ENCODE data around the gene PARD3B. TPM values are rescaled to one million over a fixed set of nuclear protein-coding genes. Genes with fewer than 3 reads are reported as not detected.
A peak's percentile ranks its signal among the peaks of the same experiment; 100 is the strongest.

Gene PARD3B
- total RNA-seq, 3 donors from 2014 or later, result 0.18 to 0.48 (median 0.27) TPM

DNA sequence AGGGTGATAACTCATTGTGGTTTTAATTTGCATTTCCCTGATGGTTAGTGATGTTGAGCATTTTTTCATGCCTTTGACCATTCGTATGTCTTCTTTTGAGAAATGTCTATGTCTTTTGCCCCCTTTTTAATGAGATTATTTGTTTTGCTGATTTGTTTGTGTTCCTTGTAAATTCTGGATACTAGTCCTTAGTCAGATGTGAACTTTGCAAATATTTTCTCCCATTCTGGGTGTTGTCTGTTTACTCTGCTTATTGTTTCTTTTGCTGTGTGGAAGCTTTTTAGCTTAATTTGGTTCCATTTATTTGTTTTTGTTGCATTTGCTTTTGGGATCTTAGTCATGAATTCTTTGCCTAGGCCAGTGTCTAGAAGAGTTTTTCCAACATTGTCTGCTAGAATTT is 192.0 kb downstream of the PARD3B start:
- ATAC-seq (no peak), DNase-seq (no peak)
- no peak overlapping the region for H3K4me3 Mint-ChIP-seq
- no peaks in the 10 kb centered on the region for H3K36me3 Mint-ChIP-seq (ENCODE audit: insufficient read depth)
- no peaks in the 10 kb centered on the region for H3K9me3 Mint-ChIP-seq
- H3K27me3 Mint-ChIP-seq (ENCODE audit: low read depth), result no peaks in the 10 kb centered on the region
- no peaks in the 10 kb centered on the region for H3K4me1 Mint-ChIP-seq (ENCODE audit: low read depth)

DNA sequence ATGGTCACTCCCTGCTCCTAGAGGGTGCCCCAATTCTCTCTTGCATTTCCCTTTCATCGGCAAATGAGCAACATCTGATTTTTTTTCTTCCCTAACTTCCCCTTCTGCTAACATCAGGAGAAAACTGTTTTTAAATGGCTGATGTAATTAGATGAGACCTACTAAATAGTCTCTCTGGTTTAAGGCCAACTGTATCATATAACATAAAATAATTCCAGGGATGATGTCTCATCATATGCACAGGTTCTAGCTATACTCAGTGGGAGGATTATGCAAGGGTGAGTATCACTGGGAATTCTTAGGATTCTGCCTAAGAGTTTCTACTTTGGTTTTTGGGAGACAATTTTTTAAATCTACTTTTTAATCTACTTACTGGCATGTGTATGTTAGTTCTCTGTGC is 193.4 kb downstream of the PARD3B start:
- no peak for ATAC-seq
- no peaks in the 10 kb centered on the region for H3K4me1 Mint-ChIP-seq (ENCODE audit: low read depth)

DNA sequence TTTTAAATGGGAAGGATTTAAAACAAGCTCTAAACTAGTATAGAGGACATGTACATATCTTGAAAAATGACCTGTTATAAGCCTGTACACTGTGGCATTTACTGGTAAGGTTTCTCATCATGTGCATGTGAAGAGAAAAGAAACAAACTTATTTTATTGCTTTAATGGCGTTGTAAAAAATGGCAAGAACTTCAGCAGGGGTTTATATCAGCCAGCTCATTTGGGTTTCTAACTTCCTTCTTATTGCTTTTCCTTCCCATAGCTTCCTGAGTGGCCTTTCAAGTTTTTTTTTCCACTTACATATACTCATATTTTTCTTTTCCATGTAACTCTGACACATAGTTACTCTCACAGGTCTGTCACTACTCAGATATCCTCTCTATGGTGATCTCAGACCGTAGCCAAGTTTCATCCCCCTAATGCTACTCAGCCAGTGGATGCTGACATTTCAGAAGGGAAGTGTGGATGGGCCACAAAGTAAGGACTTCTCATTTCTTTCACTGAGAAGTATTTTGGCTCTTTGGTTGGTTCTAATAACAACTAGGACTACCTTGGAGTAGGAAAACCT is 198.2 kb downstream of the PARD3B start:
- ATAC-seq (peak; percentile 52 to 75), DNase-seq (no peak)
- no peaks in the 10 kb centered on the region for H3K36me3 Mint-ChIP-seq (ENCODE audit: insufficient read depth)
- no peak overlapping the region for H3K4me3 Mint-ChIP-seq
- H3K27me3 Mint-ChIP-seq (ENCODE audit: low read depth), result peaks cover 2% of the 10 kb centered on the region
- peaks cover 4% of the 10 kb centered on the region for H3K9me3 Mint-ChIP-seq
- no peaks in the 10 kb centered on the region for H3K4me1 Mint-ChIP-seq (ENCODE audit: low read depth)

More for the DNA sequence above, 193.4 kb downstream of the PARD3B start:
- no peak for DNase-seq
- Mint-ChIP-seq H3K9me3 (no peaks in the 10 kb centered on the region), H3K36me3 (ENCODE audit: insufficient read depth) (no peaks in the 10 kb centered on the region), H3K27me3 (ENCODE audit: low read depth) (no peaks in the 10 kb centered on the region), H3K4me3 (no peak overlapping the region)

GRCh38 chr2:204744506-204744905 is 199.2 kb downstream of the PARD3B start:
- Mint-ChIP-seq H3K9me3 (peaks cover 4% of the 10 kb centered on the region), H3K4me1 (ENCODE audit: low read depth) (no peaks in the 10 kb centered on the region), H3K27me3 (ENCODE audit: low read depth) (peaks cover 2% of the 10 kb centered on the region), H3K4me3 (no peak overlapping the region), H3K36me3 (ENCODE audit: insufficient read depth) (no peaks in the 10 kb centered on the region)
- ATAC-seq, result no peak
- DNase-seq, result no peak

- no peak for ATAC-seq
- peaks cover 4% of the 10 kb centered on the region for H3K9me3 Mint-ChIP-seq
- peaks cover 2% of the 10 kb centered on the region for H3K27me3 Mint-ChIP-seq (ENCODE audit: low read depth)
Observed at GRCh38 chr2:204748286-204748685, 203.0 kb downstream of the PARD3B start.

DNA sequence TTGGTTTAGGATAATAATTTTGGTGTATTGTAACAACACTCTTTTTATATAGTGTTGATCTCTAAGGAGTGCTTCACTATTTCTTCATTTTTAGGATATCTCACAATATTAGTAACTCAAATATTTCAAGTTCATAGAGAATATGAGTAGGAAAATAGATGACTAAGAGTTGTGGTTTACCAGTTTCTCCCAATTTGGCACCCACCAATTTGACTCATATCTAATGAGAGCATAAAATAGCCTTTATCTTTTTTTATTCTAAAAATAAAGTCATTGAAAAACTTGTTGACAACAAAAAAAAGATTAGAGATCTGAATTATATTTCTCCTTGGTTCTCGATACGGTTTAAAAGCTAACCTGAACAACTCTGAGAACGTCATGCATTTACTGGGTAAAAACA is 204.0 kb downstream of the PARD3B start:
- no peaks in the 10 kb centered on the region for H3K4me1 Mint-ChIP-seq (ENCODE audit: low read depth)
- H3K36me3 Mint-ChIP-seq (ENCODE audit: insufficient read depth), result no peaks in the 10 kb centered on the region
- peaks cover 4% of the 10 kb centered on the region for H3K9me3 Mint-ChIP-seq
- ATAC-seq, result no peak
- no peak for DNase-seq
- H3K27me3 Mint-ChIP-seq (ENCODE audit: low read depth), result peaks cover 2% of the 10 kb centered on the region
- H3K4me3 Mint-ChIP-seq, result no peak overlapping the region

More at GRCh38 chr2:204748286-204748685, 203.0 kb downstream of the PARD3B start:
- no peaks in the 10 kb centered on the region for H3K36me3 Mint-ChIP-seq (ENCODE audit: insufficient read depth)
- H3K4me1 Mint-ChIP-seq (ENCODE audit: low read depth), result no peaks in the 10 kb centered on the region
- DNase-seq, result no peak
- H3K4me3 Mint-ChIP-seq, result no peak overlapping the region

DNA sequence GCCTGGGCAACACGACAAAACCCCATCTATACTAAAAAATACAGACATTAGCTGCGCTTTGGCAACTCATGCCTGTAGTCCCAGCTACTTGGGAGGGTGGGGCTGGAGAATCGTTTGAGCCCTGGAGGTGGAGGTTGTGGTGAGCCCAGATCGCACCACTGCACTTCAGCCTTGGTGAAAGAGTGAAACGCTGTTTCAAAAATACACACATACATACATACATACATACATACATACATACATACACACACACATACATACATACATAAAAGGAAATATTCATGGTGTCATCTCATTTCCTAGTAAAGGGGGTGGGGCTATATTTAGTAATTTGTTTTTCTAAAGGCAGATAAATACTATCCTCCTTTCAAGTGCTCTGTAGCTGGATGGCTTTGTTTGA is 205.1 kb downstream of the PARD3B start:
- Mint-ChIP-seq H3K4me3 (no peak overlapping the region), H3K36me3 (ENCODE audit: insufficient read depth) (no peaks in the 10 kb centered on the region)

GRCh38 chr2:204751472-204751871 is 206.2 kb downstream of the PARD3B start:
- Mint-ChIP-seq H3K4me1 (ENCODE audit: low read depth) (no peaks in the 10 kb centered on the region), H3K4me3 (no peak overlapping the region), H3K27me3 (ENCODE audit: low read depth) (peaks cover 2% of the 10 kb centered on the region), H3K9me3 (peaks cover 4% of the 10 kb centered on the region), H3K36me3 (ENCODE audit: insufficient read depth) (no peaks in the 10 kb centered on the region)
- DNase-seq (no peak), ATAC-seq (no peak)

More for the DNA sequence above, 205.1 kb downstream of the PARD3B start:
- Mint-ChIP-seq H3K4me1 (ENCODE audit: low read depth) (no peaks in the 10 kb centered on the region), H3K9me3 (peaks cover 4% of the 10 kb centered on the region), H3K27me3 (ENCODE audit: low read depth) (peaks cover 2% of the 10 kb centered on the region)
- ATAC-seq (no peak), DNase-seq (no peak)

DNA sequence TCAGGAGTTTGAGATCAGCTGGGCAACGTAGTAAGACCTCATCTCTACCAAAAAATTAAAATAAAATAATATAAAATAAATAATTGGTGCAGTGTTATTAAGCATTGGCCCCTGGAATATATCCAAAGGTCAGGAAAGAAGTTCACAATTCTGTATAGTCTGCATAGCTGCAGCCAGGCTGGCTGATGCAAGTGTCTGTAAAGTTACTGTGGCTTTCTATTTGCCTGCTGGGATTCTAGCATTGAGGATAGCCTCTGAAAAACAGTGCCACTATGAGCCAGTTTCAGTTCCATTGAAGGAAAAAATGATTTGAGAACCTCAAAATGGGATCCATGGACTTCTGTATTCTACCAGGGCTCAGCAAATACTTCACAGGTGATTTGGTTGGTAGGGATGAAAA is 208.6 kb downstream of the PARD3B start:
- no peaks in the 10 kb centered on the region for H3K27me3 Mint-ChIP-seq (ENCODE audit: low read depth)
- H3K9me3 Mint-ChIP-seq, result no peaks in the 10 kb centered on the region
- no peak for DNase-seq
- H3K4me1 Mint-ChIP-seq (ENCODE audit: low read depth), result no peaks in the 10 kb centered on the region
- ATAC-seq, result no peak
- no peak overlapping the region for H3K4me3 Mint-ChIP-seq
- no peaks in the 10 kb centered on the region for H3K36me3 Mint-ChIP-seq (ENCODE audit: insufficient read depth)

DNA sequence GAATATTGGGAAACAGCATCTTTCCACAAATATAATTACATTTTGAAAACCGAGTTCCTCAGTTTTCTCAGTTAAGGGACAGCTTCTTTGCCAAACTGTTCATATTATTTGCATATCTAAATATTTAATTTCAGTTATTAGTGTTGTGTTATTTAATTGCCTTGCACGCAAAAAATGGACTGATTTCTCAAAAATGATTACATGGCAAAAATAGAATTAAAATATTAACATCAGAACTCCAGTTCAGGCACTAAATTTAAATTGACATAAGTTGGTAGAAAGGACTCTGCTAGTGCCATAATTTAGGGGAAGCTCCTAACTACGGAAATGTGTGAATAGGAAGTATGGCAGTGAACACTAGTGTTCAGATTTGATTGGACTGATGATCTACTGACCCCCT is 209.6 kb downstream of the PARD3B start:
- Mint-ChIP-seq H3K4me3 (no peak overlapping the region), H3K27me3 (ENCODE audit: low read depth) (no peaks in the 10 kb centered on the region), H3K9me3 (no peaks in the 10 kb centered on the region), H3K4me1 (ENCODE audit: low read depth) (no peaks in the 10 kb centered on the region), H3K36me3 (ENCODE audit: insufficient read depth) (no peaks in the 10 kb centered on the region)
- DNase-seq (no peak), ATAC-seq (no peak)

- DNase-seq (no peak), ATAC-seq (no peak)
- Mint-ChIP-seq H3K4me3 (no peak overlapping the region), H3K27me3 (ENCODE audit: low read depth) (no peaks in the 10 kb centered on the region), H3K9me3 (peaks cover 9% of the 10 kb centered on the region), H3K4me1 (ENCODE audit: low read depth) (no peaks in the 10 kb centered on the region), H3K36me3 (ENCODE audit: insufficient read depth) (no peaks in the 10 kb centered on the region)
Observed at GRCh38 chr2:204763974-204764703, 218.9 kb downstream of the PARD3B start.

DNA sequence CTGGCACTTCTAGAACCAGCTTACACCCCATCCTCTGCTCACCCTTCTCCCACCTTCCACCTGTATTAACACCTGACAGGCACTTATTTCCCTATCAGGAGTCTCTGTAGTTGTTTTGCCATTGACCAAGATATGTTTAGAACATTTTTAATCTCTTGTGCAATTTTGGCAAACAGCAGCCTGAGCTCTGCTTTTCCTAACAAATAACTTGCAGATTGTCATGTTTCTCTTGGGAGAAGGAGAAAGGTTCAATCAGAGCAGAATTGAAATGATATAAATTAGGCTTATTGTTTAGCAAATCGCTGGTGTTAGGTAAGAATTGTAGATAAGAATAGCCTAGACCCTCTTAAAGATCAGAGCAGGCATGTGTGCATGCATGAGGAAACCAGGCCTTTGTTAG is 225.5 kb downstream of the PARD3B start:
- H3K27me3 Mint-ChIP-seq (ENCODE audit: low read depth), result no peaks in the 10 kb centered on the region
- no peak overlapping the region for H3K4me3 Mint-ChIP-seq
- H3K9me3 Mint-ChIP-seq, result no peaks in the 10 kb centered on the region
- DNase-seq, result no peak
- H3K4me1 Mint-ChIP-seq (ENCODE audit: low read depth), result no peaks in the 10 kb centered on the region
- ATAC-seq, result no peak
- no peaks in the 10 kb centered on the region for H3K36me3 Mint-ChIP-seq (ENCODE audit: insufficient read depth)

DNA sequence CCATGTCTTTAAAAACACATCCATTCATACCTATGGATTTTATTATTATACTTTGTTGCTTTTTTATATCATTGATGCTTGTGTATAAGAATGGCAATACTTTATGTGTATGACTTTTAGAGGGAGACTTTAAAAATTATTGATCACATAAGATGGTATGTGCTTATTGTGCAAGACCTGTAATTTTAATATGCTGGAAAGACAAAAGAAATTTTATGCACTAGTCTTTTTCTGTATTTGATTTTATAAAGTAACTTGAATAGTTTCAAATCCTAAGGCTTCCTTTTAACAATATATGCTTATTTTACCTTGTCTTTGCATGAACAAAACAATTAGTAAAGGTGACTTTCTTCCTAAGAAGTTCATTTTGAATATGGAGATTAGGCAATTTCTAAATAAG is 226.4 kb downstream of the PARD3B start:
- Mint-ChIP-seq H3K4me1 (ENCODE audit: low read depth) (no peaks in the 10 kb centered on the region), H3K36me3 (ENCODE audit: insufficient read depth) (no peaks in the 10 kb centered on the region), H3K9me3 (no peaks in the 10 kb centered on the region), H3K4me3 (no peak overlapping the region), H3K27me3 (ENCODE audit: low read depth) (no peaks in the 10 kb centered on the region)
- DNase-seq (no peak), ATAC-seq (no peak)

GRCh38 chr2:204772546-204772945 is 227.3 kb downstream of the PARD3B start:
- Mint-ChIP-seq H3K4me3 (no peak overlapping the region), H3K9me3 (no peaks in the 10 kb centered on the region), H3K27me3 (ENCODE audit: low read depth) (no peaks in the 10 kb centered on the region), H3K4me1 (ENCODE audit: low read depth) (no peaks in the 10 kb centered on the region), H3K36me3 (ENCODE audit: insufficient read depth) (no peaks in the 10 kb centered on the region)
- ATAC-seq (no peak), DNase-seq (no peak)

DNA sequence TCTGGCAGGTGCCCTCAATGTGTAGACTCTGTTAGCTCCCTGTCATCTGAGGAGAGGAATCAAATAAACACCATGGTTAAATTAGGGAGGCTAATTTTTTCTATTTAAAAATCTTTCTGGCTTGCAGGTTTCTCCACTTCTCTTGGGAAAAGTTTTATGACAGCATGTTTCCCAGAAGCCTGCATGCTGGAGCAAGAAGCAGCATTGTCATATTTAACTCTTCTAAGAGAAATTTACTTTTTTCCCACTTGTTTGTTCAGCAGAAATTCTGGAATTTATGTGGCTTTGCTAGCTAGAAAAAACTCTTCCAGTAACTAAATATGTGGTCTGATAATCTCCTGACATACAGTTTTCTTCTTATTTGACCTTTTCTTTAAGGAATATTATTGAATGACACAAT is 230.5 kb downstream of the PARD3B start:
- ATAC-seq, result no peak
- H3K36me3 Mint-ChIP-seq (ENCODE audit: insufficient read depth), result no peaks in the 10 kb centered on the region
- H3K4me3 Mint-ChIP-seq, result no peak overlapping the region
- no peaks in the 10 kb centered on the region for H3K4me1 Mint-ChIP-seq (ENCODE audit: low read depth)
- no peaks in the 10 kb centered on the region for H3K27me3 Mint-ChIP-seq (ENCODE audit: low read depth)
- H3K9me3 Mint-ChIP-seq, result no peaks in the 10 kb centered on the region
- no peak for DNase-seq

All from activated T-cell treated with anti-CD3 and anti-CD28 coated beads, Interleukin-2, amount 50 U/mL, for 4 hours (primary cell).